GM21825 (cell line): ENCODE data around the gene SHC2.

Experiments
- ATAC-seq: cut with Tn5 transposase; IDR thresholded peaks from one replicate; pipeline ENCODE4 v1.9.1; 2021; ENCODE audit warnings: mild to moderate bottlenecking, moderate library complexity; ENCODE audit not compliant: unreplicated experiment

SHC2 gene

GRCh38 chr19:460877-461720, at the start of gene SHC2:
Gene SHC2, minus strand, starts transcription at chr19:461033. Its CDS starts 37 bp downstream, at chr19:460996.
- ATAC-seq: no peak

GRCh38 chr19:508204-509150, 47.6 kb upstream of the SHC2 start:
- no peak for ATAC-seq

- peak; percentile 54 for ATAC-seq
Measured at GRCh38 chr19:507286-508203, 46.7 kb upstream of the SHC2 start, which contains the start of gene TPGS1. Gene TPGS1, plus strand, starts transcription at chr19:507497. Its CDS starts 10 bp downstream, at chr19:507507.

- peak; percentile 54 for ATAC-seq
Measured at GRCh38 chr19:506404-507285, 45.8 kb upstream of the SHC2 start.

- ATAC-seq: no peak
Measured at GRCh38 chr19:504616-505015, 43.8 kb upstream of the SHC2 start.

- ATAC-seq: no peak
Measured at GRCh38 chr19:501646-502045, 40.8 kb upstream of the SHC2 start.

GRCh38 chr19:498977-499623, 38.3 kb upstream of the SHC2 start:
- ATAC-seq: no peak

GRCh38 chr19:498511-498891, 37.7 kb upstream of the SHC2 start:
- ATAC-seq: no peak

- ATAC-seq: no peak
Measured at GRCh38 chr19:497869-498510, 37.2 kb upstream of the SHC2 start.

- no peak for ATAC-seq
Measured at GRCh38 chr19:497491-497868, 36.6 kb upstream of the SHC2 start.

- no peak for ATAC-seq
Measured at GRCh38 chr19:496986-497385, 36.2 kb upstream of the SHC2 start.

GRCh38 chr19:496112-496665, 35.4 kb upstream of the SHC2 start, which contains the start of gene MADCAM1:
Gene MADCAM1, plus strand, starts transcription at chr19:496486. Its CDS starts 14 bp downstream, at chr19:496500.
- no peak for ATAC-seq

- ATAC-seq: no peak
Measured at GRCh38 chr19:495402-496111, 34.7 kb upstream of the SHC2 start.

- ATAC-seq: no peak
Measured at GRCh38 chr19:495081-495401, 34.2 kb upstream of the SHC2 start.

GRCh38 chr19:494171-495080, 33.6 kb upstream of the SHC2 start:
- no peak for ATAC-seq

GRCh38 chr19:493391-494170, 32.7 kb upstream of the SHC2 start:
- ATAC-seq: no peak
